Fibroblast of skin of left biceps (primary cell): Measurements from ENCODE around the gene RASGRF1.

Experiments
- DNase-seq, 2 experiments: peaks; one replicate each; pipeline ENCODE4 v3.0.0-alpha.2; 2013; ENCODE audit warnings: low read depth in 2 of 2

RASGRF1 gene

GRCh38 chr15:78912316-78912715 lies 178.3 kb downstream of the RASGRF1 start:
- DNase-seq, result no peak

- no peak for DNase-seq
Observed at GRCh38 chr15:78910271-78910670, 180.3 kb downstream of the RASGRF1 start.
